Activated T-cell treated with anti-CD3 and anti-CD28 coated beads, Interleukin-2, amount 50 U/mL, for 24 hours (primary cell): ENCODE results near the gene TDRD7.
A peak's percentile ranks its signal among the peaks of the same experiment; 100 is the strongest.

Experiments
- DNase-seq: peaks from one replicate; pipeline ENCODE4 v3.0.0-alpha.2; 2020
- H3K27ac Mint-ChIP-seq: 2 replicates; pipeline ENCODE4 v1.8.0; 2020; ENCODE audit warnings: mild to moderate bottlenecking, mixed read lengths
- H3K27me3 Mint-ChIP-seq: 2 replicates; pipeline ENCODE4 v1.8.0; 2020; ENCODE audit warnings: mixed read lengths
- H3K36me3 Mint-ChIP-seq: 2 replicates; pipeline ENCODE4 v1.8.0; 2020; ENCODE audit warnings: low read depth, mixed read lengths
- H3K4me1 Mint-ChIP-seq: 2 replicates; pipeline ENCODE4 v1.8.0; 2020; ENCODE audit warnings: low read depth, mixed read lengths
- H3K4me3 Mint-ChIP-seq: 2 replicates; pipeline ENCODE4 v1.8.0; 2020; ENCODE audit warnings: mild to moderate bottlenecking, moderate library complexity, mixed read lengths
- H3K9me3 Mint-ChIP-seq: 2 replicates; pipeline ENCODE4 v1.8.0; 2020; ENCODE audit warnings: mixed read lengths

Gene TDRD7

DNA sequence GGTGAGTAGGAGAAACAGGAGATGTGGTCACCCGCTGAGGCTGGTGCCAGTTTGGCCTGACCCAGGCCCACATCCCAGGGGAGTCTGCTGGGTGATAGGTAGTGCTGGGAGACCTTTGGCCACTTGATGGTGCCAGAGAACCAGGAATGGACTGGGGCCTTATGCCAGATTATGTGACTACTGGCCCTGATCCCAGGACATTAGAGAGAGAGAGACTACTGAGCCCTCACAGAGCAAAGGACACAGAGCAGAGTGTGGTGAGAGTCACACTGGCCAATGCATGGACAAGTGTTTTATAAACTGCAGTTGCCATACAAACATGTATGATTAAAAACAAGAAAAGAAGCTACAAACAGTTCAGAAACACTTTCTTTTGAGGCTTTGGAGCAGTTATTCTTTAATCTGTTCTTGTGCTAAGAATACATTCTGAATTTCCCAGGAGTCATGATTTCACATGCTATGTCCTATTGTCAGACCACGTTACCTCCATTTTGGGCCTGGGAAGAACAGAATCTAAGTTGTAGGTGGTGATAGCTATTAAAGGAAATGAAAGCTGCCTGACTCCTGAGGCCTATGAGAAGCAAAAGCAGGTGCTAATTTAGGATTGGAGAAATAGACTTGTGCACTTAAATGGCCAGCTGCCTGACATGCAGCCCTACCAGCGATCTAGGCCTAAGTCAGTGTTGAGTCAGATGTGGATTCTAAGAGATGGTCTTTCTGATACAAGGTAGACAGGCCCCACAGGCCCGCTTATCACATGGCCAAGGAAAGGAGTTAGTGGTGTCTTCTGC, 57.0 kb downstream of the TDRD7 start:
- Mint-ChIP-seq H3K36me3 (peaks cover 39% of the 10 kb centered on the region), H3K4me3 (no peak overlapping the region), H3K9me3 (no peaks in the 10 kb centered on the region), H3K27ac (no peak overlapping the region), H3K4me1 (no peaks in the 10 kb centered on the region), H3K27me3 (no peaks in the 10 kb centered on the region)
- peak; percentile 54 for DNase-seq

DNA sequence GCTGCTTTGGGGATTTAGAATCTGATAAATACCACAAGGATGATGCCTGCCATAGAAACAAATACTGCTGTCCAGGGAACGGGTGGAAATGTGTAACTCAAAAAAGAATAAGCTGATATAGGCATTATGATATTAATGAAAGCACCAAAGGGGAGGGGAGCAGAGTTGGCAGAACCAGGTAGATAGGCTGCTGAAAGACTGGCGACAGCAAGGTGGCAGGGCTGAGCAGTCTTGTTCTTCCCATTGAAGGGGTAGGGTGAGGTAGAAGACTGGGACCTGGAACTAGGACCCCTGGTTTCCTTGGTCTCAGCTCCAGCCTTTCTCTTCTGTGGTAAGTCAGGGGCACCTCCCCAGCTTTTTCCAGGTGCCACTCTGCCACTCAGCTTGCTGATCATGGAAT, 58.2 kb downstream of the TDRD7 start:
- peaks cover 47% of the 10 kb centered on the region for H3K36me3 Mint-ChIP-seq
- H3K27ac Mint-ChIP-seq: no peak overlapping the region
- no peaks in the 10 kb centered on the region for H3K27me3 Mint-ChIP-seq
- H3K4me1 Mint-ChIP-seq: no peaks in the 10 kb centered on the region
- H3K9me3 Mint-ChIP-seq: no peaks in the 10 kb centered on the region
- H3K4me3 Mint-ChIP-seq: no peak overlapping the region
- DNase-seq: no peak

DNA sequence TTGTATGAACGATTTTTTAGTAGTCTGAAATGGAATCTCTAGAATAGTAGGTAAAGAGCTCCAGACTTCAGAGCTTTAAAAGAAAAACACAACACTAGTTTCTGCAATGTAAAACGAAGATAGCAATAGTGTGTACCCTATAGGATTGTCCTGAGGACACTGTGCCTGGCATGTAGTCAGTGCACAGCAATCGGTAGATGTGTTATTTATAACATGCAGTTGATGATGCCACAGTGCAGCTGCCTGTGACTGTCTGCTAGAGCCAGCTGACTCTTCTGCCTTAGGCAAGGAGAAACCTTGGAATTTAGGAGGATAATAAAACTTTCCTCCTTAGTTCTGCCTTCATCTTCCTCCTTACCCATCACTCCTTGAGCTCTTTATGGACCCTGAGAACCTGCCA, 61.8 kb downstream of the TDRD7 start:
- Mint-ChIP-seq H3K27me3 (no peaks in the 10 kb centered on the region), H3K9me3 (no peaks in the 10 kb centered on the region), H3K36me3 (peaks cover 38% of the 10 kb centered on the region), H3K4me3 (no peak overlapping the region), H3K27ac (no peak overlapping the region), H3K4me1 (no peaks in the 10 kb centered on the region)
- DNase-seq: no peak

DNA sequence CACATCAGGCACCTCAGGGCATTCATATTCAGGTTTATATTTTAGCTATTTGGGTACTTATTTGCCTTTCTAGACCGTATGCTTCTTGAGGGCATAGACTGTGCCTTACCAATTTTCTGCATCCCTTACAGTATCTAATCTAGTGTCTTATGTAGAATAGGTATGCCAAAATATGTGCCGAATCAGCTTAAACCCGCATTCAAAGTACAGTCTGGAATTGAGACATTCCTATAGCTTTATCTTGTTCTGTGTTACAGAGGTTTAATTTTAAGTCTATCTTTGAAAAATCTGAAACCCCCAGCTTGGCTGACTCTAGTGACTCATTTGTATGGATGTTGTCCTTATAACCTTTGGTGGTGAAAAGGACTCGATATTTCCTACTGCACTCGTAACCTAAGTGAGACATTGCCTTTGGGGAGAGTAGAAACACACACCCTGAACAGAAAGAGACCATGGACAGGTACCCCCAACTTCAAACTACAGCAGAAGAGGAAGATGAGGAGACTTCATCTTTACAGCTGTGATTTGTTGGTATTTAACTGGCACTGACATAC, 62.6 kb downstream of the TDRD7 start:
- no peak for DNase-seq
- Mint-ChIP-seq H3K9me3 (no peaks in the 10 kb centered on the region), H3K4me3 (no peak overlapping the region), H3K4me1 (no peaks in the 10 kb centered on the region), H3K27ac (no peak overlapping the region), H3K27me3 (no peaks in the 10 kb centered on the region), H3K36me3 (peaks cover 45% of the 10 kb centered on the region)

DNA sequence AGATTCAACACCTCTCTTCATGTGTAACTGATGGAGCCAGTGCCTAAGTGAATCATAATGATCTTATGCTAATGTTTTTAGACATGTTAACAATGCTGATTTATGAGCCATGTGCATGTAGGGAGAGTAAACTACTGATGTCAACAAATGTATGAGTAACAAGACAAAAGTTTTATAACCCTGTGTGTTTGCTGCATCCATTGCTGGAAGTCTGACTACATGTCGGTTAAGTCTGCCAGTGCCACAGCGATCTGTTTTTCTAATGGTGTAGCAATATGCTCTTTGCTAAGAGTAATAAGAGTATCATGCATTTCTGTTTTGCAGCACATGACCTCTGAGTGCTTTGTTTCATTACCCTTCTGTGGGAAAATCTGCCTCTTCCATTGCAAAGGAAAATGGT, 63.2 kb downstream of the TDRD7 start:
- Mint-ChIP-seq H3K4me3 (no peak overlapping the region), H3K4me1 (no peaks in the 10 kb centered on the region), H3K27ac (no peak overlapping the region), H3K36me3 (peaks cover 50% of the 10 kb centered on the region), H3K9me3 (no peaks in the 10 kb centered on the region), H3K27me3 (no peaks in the 10 kb centered on the region)
- DNase-seq: no peak

DNA sequence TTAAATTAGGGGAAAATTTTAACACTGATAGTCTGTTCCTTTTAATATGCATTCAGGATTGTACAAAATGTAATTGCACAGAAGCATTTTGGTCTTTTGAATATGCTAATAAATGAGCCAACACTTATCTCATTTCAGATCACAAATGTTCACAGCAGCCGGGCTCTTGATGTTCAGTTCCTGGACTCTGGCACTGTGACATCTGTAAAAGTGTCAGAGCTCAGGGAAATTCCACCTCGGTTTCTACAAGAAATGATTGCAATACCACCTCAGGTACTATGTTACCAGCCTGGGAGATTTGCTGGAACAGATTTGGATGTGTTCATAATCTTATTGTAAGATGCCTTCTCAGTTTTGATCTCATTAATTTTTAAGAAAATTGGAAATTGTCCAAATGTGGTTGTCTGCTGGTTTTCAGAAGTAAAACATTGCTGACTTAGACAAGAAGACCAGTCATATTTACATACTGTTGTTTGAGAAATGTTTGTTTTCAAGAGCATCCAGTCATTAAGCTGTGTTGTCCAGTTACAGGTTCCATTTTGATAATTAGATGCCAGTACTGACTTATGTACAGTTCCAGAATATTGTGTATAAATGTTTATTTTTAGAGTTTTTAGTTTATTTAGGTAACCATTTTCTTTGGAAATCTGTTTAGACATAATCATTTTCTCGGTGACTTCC, 66.5 kb downstream of the TDRD7 start:
- Mint-ChIP-seq H3K27ac (no peak overlapping the region), H3K9me3 (no peaks in the 10 kb centered on the region), H3K36me3 (peaks cover 67% of the 10 kb centered on the region), H3K4me3 (no peak overlapping the region), H3K4me1 (no peaks in the 10 kb centered on the region), H3K27me3 (no peaks in the 10 kb centered on the region)
- no peak for DNase-seq

DNA sequence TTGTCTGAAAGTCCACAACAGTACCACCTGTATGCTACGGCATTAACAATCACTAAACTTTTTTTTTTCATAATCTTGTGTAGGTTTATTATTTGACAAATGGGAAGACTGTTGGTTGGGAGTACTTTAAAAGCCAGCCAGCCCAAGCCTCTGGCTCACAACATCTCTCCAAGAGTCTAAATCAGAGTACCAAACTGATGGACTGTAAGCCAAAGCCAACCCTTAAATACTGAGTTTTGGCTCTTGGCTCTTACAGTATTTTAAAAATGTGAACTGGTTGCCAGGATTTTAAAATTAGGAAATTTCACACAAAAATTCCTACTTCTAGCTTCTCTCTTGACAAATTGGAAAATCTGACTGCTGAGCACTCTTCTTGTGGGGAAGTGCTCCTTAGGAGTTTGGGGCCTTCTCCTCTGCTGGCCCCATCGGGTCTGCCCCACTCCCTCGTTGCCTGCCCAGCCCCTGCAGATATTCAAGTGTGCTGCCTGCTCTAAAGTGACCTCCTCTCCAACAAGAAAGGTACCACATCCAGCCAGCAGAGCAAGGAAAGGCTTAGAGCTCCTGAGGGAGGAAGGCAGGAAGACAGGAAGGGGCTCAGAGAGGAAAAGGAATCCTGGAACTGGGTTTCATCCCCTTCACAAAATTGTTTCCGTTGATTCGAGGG, 67.7 kb downstream of the TDRD7 start:
- H3K4me3 Mint-ChIP-seq: no peak overlapping the region
- H3K9me3 Mint-ChIP-seq: no peaks in the 10 kb centered on the region
- DNase-seq: no peak
- H3K4me1 Mint-ChIP-seq: no peaks in the 10 kb centered on the region
- peaks cover 66% of the 10 kb centered on the region for H3K36me3 Mint-ChIP-seq
- H3K27ac Mint-ChIP-seq: no peak overlapping the region
- H3K27me3 Mint-ChIP-seq: no peaks in the 10 kb centered on the region

DNA sequence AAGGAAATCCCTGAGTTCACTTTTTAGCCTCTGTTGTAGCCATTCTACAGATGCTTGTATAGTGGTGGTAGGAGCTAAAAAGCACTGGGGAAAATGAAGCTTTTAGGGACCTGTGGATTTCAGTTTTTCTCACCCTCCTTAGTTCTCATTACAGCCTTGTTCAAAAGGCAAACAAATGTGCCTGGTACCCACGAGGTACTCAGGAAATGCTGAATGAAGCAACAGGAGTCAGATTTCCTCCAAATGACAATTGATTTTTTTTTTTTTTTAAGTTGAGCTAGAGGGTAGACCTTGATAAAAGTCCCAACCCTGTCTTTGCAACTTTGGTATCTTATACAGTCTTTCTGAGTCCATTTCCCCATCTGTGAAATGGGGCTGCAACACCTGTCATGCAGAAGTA, 68.3 kb downstream of the TDRD7 start:
- H3K27me3 Mint-ChIP-seq: no peaks in the 10 kb centered on the region
- no peak for DNase-seq
- no peaks in the 10 kb centered on the region for H3K4me1 Mint-ChIP-seq
- no peaks in the 10 kb centered on the region for H3K9me3 Mint-ChIP-seq
- H3K4me3 Mint-ChIP-seq: no peak overlapping the region
- H3K36me3 Mint-ChIP-seq: peaks cover 67% of the 10 kb centered on the region
- H3K27ac Mint-ChIP-seq: no peak overlapping the region

DNA sequence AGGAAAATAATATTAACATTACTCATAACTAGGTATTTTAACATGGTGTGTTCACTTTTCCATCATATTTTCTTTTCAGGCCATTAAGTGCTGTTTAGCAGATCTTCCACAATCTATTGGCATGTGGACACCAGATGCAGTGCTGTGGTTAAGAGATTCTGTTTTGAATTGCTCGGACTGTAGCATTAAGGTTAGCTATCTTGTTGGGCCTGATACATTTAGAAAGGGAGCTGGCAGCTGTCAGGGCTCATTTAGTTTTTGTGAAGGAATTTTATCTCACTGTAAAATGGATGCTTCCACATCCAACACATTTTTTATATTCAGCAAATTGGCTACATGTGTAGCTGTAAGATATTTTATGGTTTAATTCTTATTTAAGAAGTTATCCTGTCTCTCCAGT, 68.9 kb downstream of the TDRD7 start:
- H3K4me3 Mint-ChIP-seq: no peak overlapping the region
- no peaks in the 10 kb centered on the region for H3K9me3 Mint-ChIP-seq
- peaks cover 67% of the 10 kb centered on the region for H3K36me3 Mint-ChIP-seq
- H3K27ac Mint-ChIP-seq: no peak overlapping the region
- no peak for DNase-seq
- H3K4me1 Mint-ChIP-seq: no peaks in the 10 kb centered on the region
- no peaks in the 10 kb centered on the region for H3K27me3 Mint-ChIP-seq

DNA sequence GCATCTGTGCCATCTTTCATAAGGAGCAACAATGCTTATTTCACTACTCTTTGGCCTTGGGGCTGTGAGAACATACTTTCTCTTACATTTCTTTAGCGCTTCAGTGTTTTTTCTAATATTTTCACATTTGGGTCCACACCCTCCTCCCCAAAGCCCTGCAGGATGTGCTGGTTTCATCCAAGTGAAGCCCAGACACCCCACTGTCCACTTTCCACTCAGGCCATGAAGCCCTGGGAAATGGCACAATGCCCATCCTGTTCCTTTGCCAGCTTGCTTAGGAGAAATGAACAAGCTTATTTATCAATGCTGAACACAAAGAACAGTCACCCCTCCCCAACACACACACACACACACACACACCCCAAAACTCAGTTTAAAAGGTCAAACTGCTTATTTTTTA, 72.2 kb downstream of the TDRD7 start:
- H3K27ac Mint-ChIP-seq: no peak overlapping the region

DNA sequence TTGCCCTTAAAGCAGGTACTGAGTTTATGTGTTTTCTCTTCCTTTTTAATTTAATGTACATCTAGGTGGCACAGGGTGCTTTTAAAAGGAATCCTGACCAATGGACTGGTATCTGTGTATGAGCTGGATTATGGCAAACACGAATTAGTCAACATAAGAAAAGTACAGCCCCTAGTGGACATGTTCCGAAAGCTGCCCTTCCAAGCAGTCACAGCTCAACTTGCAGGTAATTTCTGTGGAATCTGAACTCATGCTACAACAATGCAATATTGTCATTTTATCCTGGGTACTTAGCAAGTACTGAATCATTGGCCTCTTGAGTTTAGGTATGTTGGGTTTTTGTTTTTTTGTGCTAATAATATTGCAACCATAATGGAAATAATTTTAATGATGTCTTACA, 75.2 kb downstream of the TDRD7 start:
- no peak overlapping the region for H3K4me3 Mint-ChIP-seq
- DNase-seq: no peak
- peaks cover 11% of the 10 kb centered on the region for H3K9me3 Mint-ChIP-seq
- no peaks in the 10 kb centered on the region for H3K4me1 Mint-ChIP-seq
- H3K36me3 Mint-ChIP-seq: peaks cover 74% of the 10 kb centered on the region
- no peaks in the 10 kb centered on the region for H3K27me3 Mint-ChIP-seq
- H3K27ac Mint-ChIP-seq: no peak overlapping the region

More for the DNA sequence above, 72.2 kb downstream of the TDRD7 start:
- no peaks in the 10 kb centered on the region for H3K4me1 Mint-ChIP-seq
- peaks cover 9% of the 10 kb centered on the region for H3K9me3 Mint-ChIP-seq
- H3K4me3 Mint-ChIP-seq: no peak overlapping the region
- peaks cover 86% of the 10 kb centered on the region for H3K36me3 Mint-ChIP-seq
- no peaks in the 10 kb centered on the region for H3K27me3 Mint-ChIP-seq
- DNase-seq: no peak

DNA sequence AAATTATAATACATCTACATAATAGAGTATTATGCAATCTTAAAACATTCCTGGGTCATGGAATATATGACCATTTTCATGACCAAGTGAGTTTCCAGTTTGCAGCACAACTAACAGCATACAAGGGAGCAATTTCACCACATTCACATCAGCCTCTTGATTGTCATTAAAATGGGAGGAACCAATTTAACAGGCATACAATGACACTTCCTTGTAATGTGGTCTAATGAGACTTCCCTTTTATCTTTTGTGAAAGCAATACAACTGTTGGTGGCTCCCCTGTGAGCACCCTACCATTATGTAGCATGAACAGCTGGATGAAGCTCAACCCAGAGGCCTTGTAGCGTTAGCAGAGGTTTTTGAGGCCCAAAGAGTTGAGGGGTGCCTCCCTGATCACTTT, 76.0 kb downstream of the TDRD7 start:
- Mint-ChIP-seq H3K4me1 (no peaks in the 10 kb centered on the region), H3K27ac (no peak overlapping the region), H3K4me3 (no peak overlapping the region), H3K36me3 (peaks cover 70% of the 10 kb centered on the region), H3K27me3 (no peaks in the 10 kb centered on the region), H3K9me3 (peaks cover 11% of the 10 kb centered on the region)
- DNase-seq: no peak

DNA sequence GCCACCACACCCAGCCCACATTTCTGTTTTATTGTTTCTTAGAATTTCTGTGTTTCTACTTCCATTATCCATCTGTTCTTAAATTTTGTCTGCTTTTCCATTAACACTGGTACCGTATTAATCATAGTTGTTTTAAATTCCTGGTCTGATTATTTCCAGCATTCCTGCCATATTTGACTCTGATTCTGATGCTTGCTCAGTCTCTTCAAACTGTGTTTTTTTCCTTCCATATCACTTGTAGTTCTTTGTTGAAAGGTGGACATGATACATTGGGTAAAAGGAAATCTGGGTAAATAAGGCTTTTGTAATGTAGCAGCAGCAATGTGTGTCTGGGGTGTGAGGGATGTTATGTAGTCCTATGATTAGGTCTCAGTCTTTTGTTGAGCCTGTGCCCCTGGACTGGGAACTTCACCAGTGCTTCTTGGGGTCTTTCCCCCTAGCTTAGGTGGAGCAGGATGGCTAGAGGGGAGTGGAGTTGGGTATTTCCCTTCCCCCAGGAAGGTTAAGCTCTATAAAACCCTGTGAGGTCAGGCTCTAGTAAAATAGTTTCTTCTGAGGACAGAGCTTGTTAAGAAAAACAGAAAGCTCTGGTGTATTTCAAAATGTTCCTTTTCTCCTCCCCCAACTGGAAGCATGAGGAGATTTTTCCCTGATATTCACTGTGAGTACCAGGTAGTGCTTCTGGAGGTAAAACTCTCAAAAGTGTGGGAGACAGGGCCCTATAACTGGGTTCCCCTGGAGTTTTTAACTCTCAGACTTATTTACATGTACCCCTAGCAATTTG, 79.5 kb downstream of the TDRD7 start:
- no peak overlapping the region for H3K27ac Mint-ChIP-seq
- no peaks in the 10 kb centered on the region for H3K27me3 Mint-ChIP-seq
- H3K4me3 Mint-ChIP-seq: no peak overlapping the region
- H3K4me1 Mint-ChIP-seq: no peaks in the 10 kb centered on the region
- H3K9me3 Mint-ChIP-seq: peaks cover 11% of the 10 kb centered on the region
- no peak for DNase-seq
- H3K36me3 Mint-ChIP-seq: peaks cover 53% of the 10 kb centered on the region
